Mesenchymal stem cell (in vitro differentiated cells and primary cell): ENCODE data around the gene POLR3A.
A peak's percentile ranks its signal among the peaks of the same experiment; 100 is the strongest.

Experiments
- DNase-seq: peaks from one replicate; pipeline ENCODE4 v3.0.0-alpha.2; 2013
- H2AFZ ChIP-seq: one replicate; pipeline ENCODE4 v1.6.1; 2013; ENCODE audit warnings: low read depth, mild to moderate bottlenecking, control low read depth, inconsistent platforms, low read length, moderate library complexity
- H2AK5ac ChIP-seq: 2 replicates; pipeline ENCODE4 v1.6.1; 2013; ENCODE audit warnings: low read length, moderate library complexity, mild to moderate bottlenecking, inconsistent platforms; ENCODE audit not compliant: severe bottlenecking
- H2BK120ac ChIP-seq: one replicate; pipeline ENCODE4 v1.6.1; 2013; ENCODE audit warnings: low read depth, mild to moderate bottlenecking, inconsistent platforms, low read length, moderate library complexity
- H2BK12ac ChIP-seq, 2 experiments: one replicate each; pipeline ENCODE4 v1.6.1; 2013; ENCODE audit warnings: inconsistent platforms in 2 of 2, low read length in 2 of 2, mild to moderate bottlenecking in 2 of 2, moderate library complexity in 2 of 2, control low read depth in 1 of 2
- H2BK15ac ChIP-seq: one replicate; pipeline ENCODE4 v1.6.1; 2013; ENCODE audit warnings: mild to moderate bottlenecking, low read depth, inconsistent platforms; ENCODE audit not compliant: poor library complexity, severe bottlenecking
- H2BK5ac ChIP-seq: 2 replicates; pipeline ENCODE4 v1.6.1; 2013; ENCODE audit warnings: low read depth, mild to moderate bottlenecking, low read length, control low read depth, inconsistent platforms; ENCODE audit not compliant: poor library complexity, severe bottlenecking
- H3K14ac ChIP-seq, 2 experiments: one replicate each; pipeline ENCODE4 v1.6.1; 2013; ENCODE audit warnings: inconsistent platforms in 2 of 2, low read length in 2 of 2, control low read depth in 1 of 2, mild to moderate bottlenecking in 1 of 2, moderate library complexity in 1 of 2
- H3K18ac ChIP-seq, 2 experiments: one replicate each; pipeline ENCODE4 v1.6.1; 2013; ENCODE audit warnings: inconsistent platforms in 2 of 2, low read length in 2 of 2, control low read depth in 1 of 2, low read depth in 1 of 2, mild to moderate bottlenecking in 1 of 2
- H3K23ac ChIP-seq, 2 experiments: one replicate each; pipeline ENCODE4 v1.6.1; 2013; ENCODE audit warnings: inconsistent platforms in 2 of 2, low read length in 2 of 2, mild to moderate bottlenecking in 2 of 2, moderate library complexity in 2 of 2, control low read depth in 1 of 2
- H3K27ac ChIP-seq: 2 replicates; pipeline ENCODE4 v1.5.1; 2013; ENCODE audit warnings: mild to moderate bottlenecking, moderate library complexity, low read length, control low read depth, inconsistent platforms; ENCODE audit not compliant: poor library complexity, severe bottlenecking
- H3K27me3 ChIP-seq, 2 experiments: 2 replicates each; pipeline versions ENCODE4 v1.6.1 to v1.7.0; 2013; ENCODE audit warnings: low read length in 2 of 2, mild to moderate bottlenecking in 2 of 2, moderate library complexity in 2 of 2, control low read depth in 1 of 2, inconsistent platforms in 1 of 2; ENCODE audit not compliant: control insufficient read depth in 1 of 2, insufficient read depth in 1 of 2
- H3K36me3 ChIP-seq, 2 experiments: 2 replicates each; pipeline versions ENCODE4 v1.6.1 to v1.7.0; 2013; ENCODE audit warnings: low read length in 2 of 2, control low read depth in 1 of 2, inconsistent platforms in 1 of 2, low read depth in 1 of 2, mild to moderate bottlenecking in 1 of 2; ENCODE audit not compliant: insufficient read depth in 2 of 2, control insufficient read depth in 1 of 2
- H3K4ac ChIP-seq, 2 experiments: one replicate each; pipeline ENCODE4 v1.6.1; 2013; ENCODE audit warnings: inconsistent platforms in 2 of 2, low read length in 2 of 2, mild to moderate bottlenecking in 2 of 2, moderate library complexity in 2 of 2, control low read depth in 1 of 2, low read depth in 1 of 2
- H3K4me1 ChIP-seq: 2 replicates; pipeline ENCODE4 v1.6.1; 2013; ENCODE audit warnings: low read depth, low read length, control low read depth; ENCODE audit not compliant: control insufficient read depth, insufficient read depth
- H3K4me2 ChIP-seq: 2 replicates; pipeline ENCODE4 v1.6.1; 2013; ENCODE audit warnings: low read length, mild to moderate bottlenecking, inconsistent platforms; ENCODE audit not compliant: poor library complexity, severe bottlenecking
- H3K4me3 ChIP-seq, 2 experiments: 2 replicates each; pipeline versions ENCODE4 v1.5.1 to v1.7.0; 2013; ENCODE audit warnings: low read length in 2 of 2, mild to moderate bottlenecking in 2 of 2, control low read depth in 1 of 2, low read depth in 1 of 2; ENCODE audit not compliant: insufficient read depth in 1 of 2
- H3K79me1 ChIP-seq: replicated peaks from 2 replicates; pipeline ENCODE4 v1.6.1; 2013; ENCODE audit warnings: mild to moderate bottlenecking, control low read depth, low read length, inconsistent platforms; ENCODE audit not compliant: poor library complexity, severe bottlenecking
- H3K9ac ChIP-seq: 2 replicates; pipeline ENCODE4 v1.7.0; 2013; ENCODE audit warnings: mild to moderate bottlenecking, low read length, moderate library complexity
- H3K9me3 ChIP-seq: 2 replicates; pipeline ENCODE4 v1.7.0; 2013; ENCODE audit warnings: mild to moderate bottlenecking, low read length; ENCODE audit not compliant: control insufficient read depth
- H4K8ac ChIP-seq: one replicate; pipeline ENCODE4 v1.6.1; 2013; ENCODE audit warnings: inconsistent platforms, mild to moderate bottlenecking, low read length, moderate library complexity
- H4K91ac ChIP-seq: one replicate; pipeline ENCODE4 v1.6.1; 2013; ENCODE audit warnings: mild to moderate bottlenecking, low read length, inconsistent platforms
- WGBS: methylation state at CpG from one replicate; pipeline ENCODE4 v1.1.7; 2013; ENCODE audit warnings: mixed read lengths; 5-methylcytosine and 5-hydroxymethylcytosine counted together

POLR3A gene

DNA sequence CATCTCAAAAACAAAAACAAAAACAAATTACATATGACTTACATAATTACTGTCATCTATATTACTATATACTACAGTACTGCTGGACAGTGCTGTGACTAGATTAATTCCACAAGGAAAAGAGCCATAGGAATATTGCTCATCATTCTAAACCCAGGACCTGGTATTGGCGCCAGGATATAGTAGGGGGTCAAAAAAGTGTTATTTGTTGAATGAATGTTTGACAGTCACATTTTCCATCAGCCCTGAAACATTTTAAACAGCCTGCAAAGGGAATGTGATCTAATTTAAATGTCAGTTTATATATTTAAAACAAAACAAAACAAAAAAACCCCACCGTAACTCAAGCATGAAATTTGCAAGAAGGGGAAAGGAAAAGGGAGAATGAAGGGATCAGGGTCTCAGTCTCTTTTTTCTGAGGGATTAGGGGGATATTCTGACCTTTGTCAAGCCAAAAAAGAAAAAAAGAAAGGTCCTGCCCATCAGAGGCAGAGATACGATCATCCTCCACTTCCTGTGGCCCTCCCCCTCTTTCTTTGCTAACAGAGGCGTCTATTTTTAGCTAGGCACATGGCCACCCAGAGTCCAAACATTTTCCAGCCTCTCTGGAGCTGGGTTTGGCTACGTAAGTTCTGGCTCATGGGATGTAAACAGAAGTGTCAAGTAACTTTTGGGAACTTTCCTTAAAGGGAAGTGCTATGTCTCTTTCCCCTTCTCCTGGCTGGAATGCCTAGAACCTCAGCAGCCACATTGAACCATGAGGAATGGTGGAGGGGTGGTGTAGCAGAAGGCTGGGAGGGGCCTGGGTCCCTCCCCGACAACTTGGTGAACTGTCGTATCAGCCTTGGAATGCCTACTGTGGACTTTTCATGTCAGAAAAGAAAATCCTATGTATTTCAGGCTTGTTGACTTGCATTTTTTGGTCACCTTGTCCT, 58.2 kb downstream of the POLR3A start:
- no peak overlapping the region for H3K23ac ChIP-seq
- H3K4me2 ChIP-seq: peak overlapping the region; percentile 11
- peak overlapping the region; percentile 76 for H2BK120ac ChIP-seq
- H3K4me1 ChIP-seq: peaks cover 10% of the 10 kb centered on the region
- H3K27me3 ChIP-seq: no peaks in the 10 kb centered on the region
- H2AFZ ChIP-seq: no peak overlapping the region
- H2BK15ac ChIP-seq: no peak overlapping the region
- peak overlapping the region in 1 of 2 experiments; percentile 53 for H3K4me3 ChIP-seq
- H3K9me3 ChIP-seq: no peaks in the 10 kb centered on the region
- WGBS: 9% methylated on average over 3 of the region's 7 CpGs
- H4K91ac ChIP-seq: peak overlapping the region; percentile 54
- peak overlapping the region; percentile 1 for H4K8ac ChIP-seq
- H3K4ac ChIP-seq: peak overlapping the region; percentile 5 to 17
- peak overlapping the region; percentile 59 to 84 for H3K18ac ChIP-seq
- peak overlapping the region; percentile 78 for H3K9ac ChIP-seq
- H3K14ac ChIP-seq: no peak overlapping the region
- peak overlapping the region; percentile 29 for H3K27ac ChIP-seq
- H2BK12ac ChIP-seq: peak overlapping the region in 1 of 2 experiments; percentile 44
- H3K36me3 ChIP-seq: peaks cover 9 to 14% of the 10 kb centered on the region in 2 experiments
- no peaks in the 10 kb centered on the region for H3K79me1 ChIP-seq
- H2BK5ac ChIP-seq: no peak overlapping the region
- peak overlapping the region; percentile 1 for H2AK5ac ChIP-seq
- DNase-seq: peak; percentile 98

DNA sequence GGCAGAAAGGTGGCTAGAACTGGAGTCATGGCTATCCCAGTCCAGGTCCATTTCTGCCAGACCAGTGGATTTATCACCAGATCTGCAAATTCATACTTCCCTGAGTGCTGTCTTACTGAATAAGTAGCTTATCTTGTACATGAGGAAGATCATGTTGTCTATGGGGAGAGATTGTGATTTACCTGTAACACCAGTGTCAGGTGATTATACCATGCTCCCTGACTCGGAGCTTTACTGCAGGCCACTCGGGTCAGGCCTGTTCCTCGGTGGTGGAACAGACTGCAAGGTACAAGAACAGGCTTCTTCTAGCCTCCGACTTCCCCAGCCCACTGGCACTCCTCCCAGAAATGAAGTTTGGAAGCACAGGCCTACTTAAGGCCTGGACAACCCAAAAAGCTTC, 60.2 kb downstream of the POLR3A start:
- 67% methylated on average over 4 of the region's 4 CpGs for WGBS
- Histone ChIP-seq H3K18ac (peak overlapping the region in 1 of 2 experiments; percentile 56), H2BK12ac (peak overlapping the region in 1 of 2 experiments; percentile 8), H4K91ac (no peak overlapping the region), H3K9ac (no peak overlapping the region), H3K23ac (no peak overlapping the region), H2AFZ (no peak overlapping the region), H4K8ac (no peak overlapping the region), H3K4me2 (no peak overlapping the region), H3K4me3 (no peak overlapping the region), H3K9me3 (peaks cover 2% of the 10 kb centered on the region), H3K27me3 (no peaks in the 10 kb centered on the region), H3K4ac (peak overlapping the region; percentile 30 to 39), H2BK5ac (no peak overlapping the region), H3K4me1 (peaks cover 6% of the 10 kb centered on the region), H2BK15ac (no peak overlapping the region), H3K14ac (no peak overlapping the region), H2AK5ac (no peak overlapping the region), H3K79me1 (no peaks in the 10 kb centered on the region), H3K27ac (no peak overlapping the region), H3K36me3 (no peaks in the 10 kb centered on the region), H2BK120ac (no peak overlapping the region)
- no peak for DNase-seq

DNA sequence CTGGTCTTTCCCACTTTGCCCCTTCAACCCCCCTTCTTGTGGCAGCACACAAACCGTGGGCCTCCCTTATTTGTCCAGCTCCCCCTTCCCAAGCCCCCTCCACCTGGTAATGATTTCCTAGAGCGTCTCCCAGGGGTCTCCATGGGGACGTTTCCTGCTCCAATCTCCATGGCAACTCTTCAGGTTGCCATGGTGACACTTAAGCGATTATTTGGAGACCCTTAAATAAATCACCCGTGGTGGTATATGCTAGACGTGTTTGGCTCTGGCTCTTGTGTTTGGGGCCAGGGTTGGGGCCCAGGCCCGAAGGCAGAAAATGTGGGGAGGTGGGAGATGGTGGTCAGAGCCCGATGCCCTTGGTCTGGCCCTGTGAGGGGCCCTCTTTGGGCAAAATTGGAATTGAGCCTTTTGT, 61.7 kb downstream of the POLR3A start:
- no peak overlapping the region for H3K27ac ChIP-seq
- H2BK5ac ChIP-seq: no peak overlapping the region
- 32% methylated on average over 8 of the region's 8 CpGs for WGBS
- H3K36me3 ChIP-seq: no peaks in the 10 kb centered on the region
- DNase-seq: no peak
- no peak overlapping the region for H3K4me2 ChIP-seq
- no peak overlapping the region for H3K4me3 ChIP-seq
- no peaks in the 10 kb centered on the region for H3K27me3 ChIP-seq
- H4K8ac ChIP-seq: no peak overlapping the region
- H3K23ac ChIP-seq: no peak overlapping the region
- H2BK12ac ChIP-seq: no peak overlapping the region
- H3K79me1 ChIP-seq: no peaks in the 10 kb centered on the region
- no peak overlapping the region for H3K9ac ChIP-seq
- H2BK15ac ChIP-seq: peak overlapping the region; percentile 73
- H3K14ac ChIP-seq: no peak overlapping the region
- no peak overlapping the region for H2AK5ac ChIP-seq
- no peak overlapping the region for H2BK120ac ChIP-seq
- no peak overlapping the region for H2AFZ ChIP-seq
- no peak overlapping the region for H4K91ac ChIP-seq
- H3K4ac ChIP-seq: no peak overlapping the region
- no peak overlapping the region for H3K18ac ChIP-seq
- peaks cover 10% of the 10 kb centered on the region for H3K9me3 ChIP-seq
- peaks cover 6% of the 10 kb centered on the region for H3K4me1 ChIP-seq

DNA sequence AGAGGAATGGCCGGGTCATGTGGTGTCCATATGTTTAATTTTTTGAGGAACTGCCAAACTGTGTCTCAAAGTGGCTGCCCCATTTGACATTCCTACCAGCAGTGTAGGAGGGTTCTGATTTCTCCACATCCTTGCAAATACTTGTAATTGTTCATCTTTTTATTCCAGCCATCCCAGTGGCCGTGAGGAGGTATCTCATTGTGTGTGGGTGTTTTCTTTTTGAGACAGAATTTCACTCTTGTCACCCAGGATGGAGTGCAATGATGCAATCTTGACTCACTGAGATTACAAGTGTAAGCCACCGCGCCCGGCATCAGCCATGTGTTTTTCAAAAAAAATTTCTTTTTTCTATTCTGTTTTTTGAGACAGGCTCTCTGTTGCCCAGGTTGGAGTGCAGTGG, 64.0 kb downstream of the POLR3A start:
- H2BK12ac ChIP-seq: no peak overlapping the region
- peaks cover 10% of the 10 kb centered on the region for H3K9me3 ChIP-seq
- H3K18ac ChIP-seq: no peak overlapping the region
- 84% methylated on average over 5 of the region's 5 CpGs for WGBS
- H3K14ac ChIP-seq: no peak overlapping the region
- H3K4me3 ChIP-seq: no peak overlapping the region
- H3K27ac ChIP-seq: no peak overlapping the region
- no peak overlapping the region for H2BK120ac ChIP-seq
- DNase-seq: no peak
- H3K36me3 ChIP-seq: no peaks in the 10 kb centered on the region
- no peak overlapping the region for H3K4me2 ChIP-seq
- no peak overlapping the region for H2BK5ac ChIP-seq
- no peaks in the 10 kb centered on the region for H3K27me3 ChIP-seq
- H4K91ac ChIP-seq: no peak overlapping the region
- H4K8ac ChIP-seq: no peak overlapping the region
- no peak overlapping the region for H2BK15ac ChIP-seq
- H3K9ac ChIP-seq: peak overlapping the region; percentile 6
- H3K23ac ChIP-seq: no peak overlapping the region
- H3K4ac ChIP-seq: no peak overlapping the region
- H3K79me1 ChIP-seq: no peaks in the 10 kb centered on the region
- no peak overlapping the region for H2AK5ac ChIP-seq
- no peak overlapping the region for H2AFZ ChIP-seq
- peaks cover 2% of the 10 kb centered on the region for H3K4me1 ChIP-seq
